K562 (cell line): ENCODE data around the gene SLC22A23.

Experiments
- RHOXF2B ChIP-seq: fragments of 250-450 bp; sonication (Bioruptor Pico); conservative IDR thresholded peaks from 2 replicates; pipeline ENCODE4 v1.5.1; 2021
- SRF ChIP-seq, 2 experiments: fragments of 250-450, 450-650 bp in 1 of 2; sonication (Bioruptor Pico) in 1 of 2; sonication (generic) in 1 of 2; formaldehyde crosslinking; IDR thresholded peaks; 2 replicates each; pipeline versions ENCODE4 v1.5.0 to v1.5.1; 2020 to 2022; ENCODE audit warnings: mild to moderate bottlenecking in 1 of 2, missing genetic modification reagents in 1 of 2
- THRAP3 ChIP-seq: fragments of 450-650 bp; IDR thresholded peaks from 2 replicates; pipeline ENCODE4 v1.6.1; 2016; ENCODE audit warnings: mild to moderate bottlenecking, inconsistent platforms, borderline replicate concordance
- ZBTB1 ChIP-seq: sonication (generic); formaldehyde crosslinking; IDR thresholded peaks from 2 replicates; pipeline ENCODE4 v1.8.1; 2023; ENCODE audit warnings: missing genetic modification reagents, low read depth, mild to moderate bottlenecking, borderline replicate concordance

GRCh38 chr6:3315841-3316240 is 141.0 kb downstream of the SLC22A23 start:
- TF ChIP-seq RHOXF2B (CRISPR knock-in tag) (no peak), THRAP3 (no peak), ZBTB1 (CRISPR knock-in tag) (no peak), SRF (CRISPR knock-in tag; IDR thresholded peaks at IDR 0.05) (no peak)
